ENCODE data around the gene ZNF830.
"Not testable (repeated sequence)": the region's sequence is repeated elsewhere in the genome, so short reads cannot be mapped to it uniquely, and the experiment has no call there.

The ZNF830 gene

GRCh38 chr17:34991606-34992005 is 30.3 kb downstream of the ZNF830 start:
- no peak for DNase-seq

- DNase-seq = no peak
These were observed 31.7 kb downstream of the ZNF830 start for GRCh38 chr17:34993031-34993430.

- no peak for DNase-seq
These were observed 35.3 kb downstream of the ZNF830 start for GRCh38 chr17:34996422-34997285.

GRCh38 chr17:34997355-34997862 is 36.1 kb downstream of the ZNF830 start:
- DNase-seq = peak; percentile 31

- peak; percentile 36 for DNase-seq
These were observed 36.9 kb downstream of the ZNF830 start for GRCh38 chr17:34998205-34998604.

- no peak for DNase-seq
These were observed 38.1 kb downstream of the ZNF830 start for GRCh38 chr17:34999456-34999855.

GRCh38 chr17:35000965-35001364 is 39.6 kb downstream of the ZNF830 start:
- DNase-seq = not testable (repeated sequence)

- DNase-seq = no peak
These were observed 40.2 kb downstream of the ZNF830 start for GRCh38 chr17:35001549-35001948.

- no peak for DNase-seq
These were observed 41.7 kb downstream of the ZNF830 start for GRCh38 chr17:35002876-35003551.

GRCh38 chr17:35003778-35004177 is 42.4 kb downstream of the ZNF830 start:
- DNase-seq = no peak

GRCh38 chr17:35006345-35006744 is 45.0 kb downstream of the ZNF830 start:
- DNase-seq = no peak

- DNase-seq = no peak
These were observed 45.6 kb downstream of the ZNF830 start for GRCh38 chr17:35006961-35007360.

- no peak for DNase-seq
These were observed 48.8 kb downstream of the ZNF830 start for GRCh38 chr17:35010093-35010492.

- peak; percentile 37 for DNase-seq
These were observed 50.4 kb downstream of the ZNF830 start for GRCh38 chr17:35011671-35012216.

Data from NCI-H1694 (cell line).